MM.1S (cell line): ENCODE results near the gene EXOC4.

Experiments used
- DNase-seq: peaks from one replicate; pipeline ENCODE4 v3.0.0-alpha.2; 2015
- H2AFZ ChIP-seq: fragments of 300-600 bp; sonication (generic); 2 replicates; pipeline ENCODE4 v1.6.0; 2016; ENCODE audit warnings: antibody characterized with exemption, low read length
- H3F3A ChIP-seq: fragments of 300-600 bp; sonication (generic); 2 replicates; pipeline ENCODE4 v1.6.1; 2016; ENCODE audit warnings: mild to moderate bottlenecking, antibody characterized with exemption, low read length, moderate library complexity, mixed read lengths; ENCODE audit not compliant: insufficient read depth
- H3K27ac ChIP-seq: fragments of 300-600 bp; sonication (generic); 2 replicates; pipeline ENCODE4 v1.5.1; 2016; ENCODE audit warnings: mild to moderate bottlenecking, low read length
- H3K27me3 ChIP-seq: fragments of 300-600 bp; sonication (generic); replicated peaks from 2 replicates; pipeline ENCODE4 v1.6.0; 2016; ENCODE audit warnings: low read length; ENCODE audit not compliant: insufficient read depth
- H3K36me3 ChIP-seq: fragments of 300-600 bp; sonication (generic); replicated peaks from 2 replicates; pipeline ENCODE4 v1.6.1; 2016; ENCODE audit warnings: mild to moderate bottlenecking, low read length, mixed read lengths; ENCODE audit not compliant: insufficient read depth
- H3K4me1 ChIP-seq: fragments of 300-600 bp; sonication (generic); 2 replicates; pipeline ENCODE4 v1.6.1; 2016; ENCODE audit warnings: low read length, mixed read lengths
- H3K4me2 ChIP-seq: fragments of 300-600 bp; sonication (generic); 2 replicates; pipeline ENCODE4 v1.6.0; 2016; ENCODE audit warnings: low read depth, low read length
- H3K4me3 ChIP-seq: fragments of 300-600 bp; sonication (generic); 2 replicates; pipeline ENCODE4 v1.5.1; 2016; ENCODE audit warnings: low read length, mixed read lengths
- H3K79me2 ChIP-seq: fragments of 300-600 bp; sonication (generic); 2 replicates; pipeline ENCODE4 v1.6.1; 2016; ENCODE audit warnings: mixed run types, low read length, mixed read lengths
- H3K9ac ChIP-seq: fragments of 300-600 bp; sonication (generic); 2 replicates; pipeline ENCODE4 v1.6.1; 2016; ENCODE audit warnings: low read length, mixed read lengths
- H3K9me2 ChIP-seq: fragments of 300-600 bp; sonication (generic); replicated peaks from 2 replicates; pipeline ENCODE4 v1.6.1; 2016; ENCODE audit warnings: mild to moderate bottlenecking, low read length, mixed read lengths; ENCODE audit not compliant: insufficient read depth
- H3K9me3 ChIP-seq: fragments of 300-600 bp; sonication (generic); replicated peaks from 2 replicates; pipeline ENCODE4 v1.6.1; 2016; ENCODE audit warnings: mild to moderate bottlenecking, low read length, mixed read lengths; ENCODE audit not compliant: insufficient read depth
- H4K20me1 ChIP-seq: fragments of 300-600 bp; sonication (generic); 2 replicates; pipeline ENCODE4 v1.6.1; 2016; ENCODE audit warnings: mild to moderate bottlenecking, low read length, moderate library complexity, mixed read lengths; ENCODE audit not compliant: insufficient read depth
- EZH2 ChIP-seq: fragments of 300-600 bp; sonication (generic); optimal IDR thresholded peaks from 2 replicates; pipeline ENCODE3; 2017; ENCODE audit warnings: low read depth, mild to moderate bottlenecking, antibody characterized with exemption, low read length, mixed read lengths
- EZH2phosphoT487 ChIP-seq: fragments of 300-600 bp; sonication (generic); IDR thresholded peaks from 2 replicates; pipeline ENCODE4 v1.6.1; 2018; ENCODE audit warnings: antibody characterized with exemption, low read length
- TF ChIP-seq, protein P1 (sequence below): fragments of 300-600 bp; sonication (generic); IDR thresholded peaks from 2 replicates; pipeline ENCODE4 v1.5.1; 2016; ENCODE audit warnings: antibody characterized with exemption, low read length, mixed read lengths

The EXOC4 gene

DNA sequence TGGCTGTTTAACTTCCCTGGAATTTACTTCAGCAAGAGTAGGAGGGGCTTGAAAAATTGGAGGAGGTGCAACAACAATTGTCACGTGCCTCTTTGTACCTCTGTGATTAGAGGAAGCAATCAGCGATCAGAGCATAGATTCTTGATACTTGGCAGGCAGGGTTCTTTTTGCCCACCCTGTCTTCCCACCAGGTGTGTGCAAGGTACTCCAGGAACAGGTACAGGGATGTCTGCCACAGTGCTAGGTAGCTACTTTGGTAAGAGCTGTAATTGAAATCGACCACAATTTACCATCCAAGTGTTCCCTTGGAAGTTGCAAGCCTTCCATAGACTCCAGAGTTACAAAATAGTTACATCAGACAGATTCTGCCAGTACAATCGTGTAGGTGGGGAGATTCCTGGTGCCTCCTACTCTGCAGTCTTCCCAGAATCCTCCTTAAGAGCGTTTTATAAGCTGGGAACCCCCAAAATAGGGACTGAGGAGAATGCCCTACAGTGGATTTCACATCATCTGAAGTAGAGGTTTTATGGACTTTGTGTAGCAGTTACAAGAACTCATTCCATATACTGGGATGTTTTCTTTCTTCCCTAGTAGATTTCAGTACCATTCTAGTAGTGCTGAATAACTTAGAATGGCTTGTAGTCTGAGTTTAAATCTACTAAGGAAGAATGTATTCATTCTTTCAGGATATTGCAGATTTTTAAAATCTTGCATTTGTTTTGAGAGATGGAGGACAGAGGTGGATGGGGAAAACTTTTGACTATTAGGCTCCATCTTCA, 101.9 kb downstream of the EXOC4 start:
- no peaks in the 10 kb centered on the region for H3K27me3 ChIP-seq
- no peaks in the 10 kb centered on the region for H3K9me3 ChIP-seq
- no peaks in the 10 kb centered on the region for H3F3A ChIP-seq
- TF ChIP-seq EZH2phosphoT487 (no peak), EZH2 (no peak)
- TF ChIP-seq, protein P1, sequence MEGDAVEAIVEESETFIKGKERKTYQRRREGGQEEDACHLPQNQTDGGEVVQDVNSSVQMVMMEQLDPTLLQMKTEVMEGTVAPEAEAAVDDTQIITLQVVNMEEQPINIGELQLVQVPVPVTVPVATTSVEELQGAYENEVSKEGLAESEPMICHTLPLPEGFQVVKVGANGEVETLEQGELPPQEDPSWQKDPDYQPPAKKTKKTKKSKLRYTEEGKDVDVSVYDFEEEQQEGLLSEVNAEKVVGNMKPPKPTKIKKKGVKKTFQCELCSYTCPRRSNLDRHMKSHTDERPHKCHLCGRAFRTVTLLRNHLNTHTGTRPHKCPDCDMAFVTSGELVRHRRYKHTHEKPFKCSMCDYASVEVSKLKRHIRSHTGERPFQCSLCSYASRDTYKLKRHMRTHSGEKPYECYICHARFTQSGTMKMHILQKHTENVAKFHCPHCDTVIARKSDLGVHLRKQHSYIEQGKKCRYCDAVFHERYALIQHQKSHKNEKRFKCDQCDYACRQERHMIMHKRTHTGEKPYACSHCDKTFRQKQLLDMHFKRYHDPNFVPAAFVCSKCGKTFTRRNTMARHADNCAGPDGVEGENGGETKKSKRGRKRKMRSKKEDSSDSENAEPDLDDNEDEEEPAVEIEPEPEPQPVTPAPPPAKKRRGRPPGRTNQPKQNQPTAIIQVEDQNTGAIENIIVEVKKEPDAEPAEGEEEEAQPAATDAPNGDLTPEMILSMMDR, result no peak
- no peak overlapping the region for H3K4me3 ChIP-seq
- no peak overlapping the region for H3K4me2 ChIP-seq
- no peak overlapping the region for H2AFZ ChIP-seq
- H3K36me3 ChIP-seq, result peaks cover 3% of the 10 kb centered on the region; the same call in 1 of the 2 replicates
- no peak overlapping the region for H3K27ac ChIP-seq
- no peaks in the 10 kb centered on the region for H3K4me1 ChIP-seq
- peaks cover 28% of the 10 kb centered on the region for H3K79me2 ChIP-seq
- no peak overlapping the region for H3K9ac ChIP-seq
- H3K9me2 ChIP-seq, result no peaks in the 10 kb centered on the region
- DNase-seq, result no peak
- no peaks in the 10 kb centered on the region for H4K20me1 ChIP-seq

GRCh38 chr7:133355325-133355708, 102.4 kb downstream of the EXOC4 start:
- no peak overlapping the region for H3K27ac ChIP-seq
- H4K20me1 ChIP-seq, result no peaks in the 10 kb centered on the region
- no peak for DNase-seq
- no peaks in the 10 kb centered on the region for H3K9me3 ChIP-seq
- H3K9ac ChIP-seq, result no peak overlapping the region
- H3K4me2 ChIP-seq, result no peak overlapping the region
- no peaks in the 10 kb centered on the region for H3K27me3 ChIP-seq
- H3K79me2 ChIP-seq, result peaks cover 22% of the 10 kb centered on the region
- no peaks in the 10 kb centered on the region for H3K9me2 ChIP-seq
- no peak overlapping the region for H2AFZ ChIP-seq
- peaks cover 3% of the 10 kb centered on the region; the same call in 1 of the 2 replicates for H3K36me3 ChIP-seq
- H3F3A ChIP-seq, result no peaks in the 10 kb centered on the region
- no peak overlapping the region for H3K4me3 ChIP-seq
- H3K4me1 ChIP-seq, result no peaks in the 10 kb centered on the region
- TF ChIP-seq EZH2 (no peak), EZH2phosphoT487 (no peak)
- TF ChIP-seq, protein P1, result no peak

DNA sequence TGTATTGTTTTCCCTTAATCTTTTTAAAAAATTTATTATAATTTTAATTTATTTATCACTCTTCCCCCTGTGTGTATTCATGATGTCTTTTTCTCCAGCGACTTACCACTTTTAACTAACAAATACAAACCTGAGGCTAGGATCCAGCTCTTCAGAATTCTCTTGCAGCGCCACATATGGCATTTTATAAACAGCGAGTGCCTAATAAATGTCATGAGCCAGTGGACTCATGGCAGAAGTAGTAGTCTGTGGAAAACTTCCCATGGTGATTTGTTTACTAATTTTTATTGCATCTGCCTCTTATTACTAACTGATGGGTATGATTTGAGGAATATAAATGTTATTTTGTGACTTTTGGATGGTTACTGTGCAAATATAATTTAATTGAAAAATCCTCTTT, 102.9 kb downstream of the EXOC4 start:
- H3K9ac ChIP-seq, result no peak overlapping the region
- DNase-seq, result no peak
- H2AFZ ChIP-seq, result no peak overlapping the region
- H3K27me3 ChIP-seq, result no peaks in the 10 kb centered on the region
- peaks cover 3% of the 10 kb centered on the region; the same call in 1 of the 2 replicates for H3K36me3 ChIP-seq
- no peaks in the 10 kb centered on the region for H3K9me2 ChIP-seq
- H3K4me3 ChIP-seq, result no peak overlapping the region
- H3K9me3 ChIP-seq, result no peaks in the 10 kb centered on the region
- TF ChIP-seq, protein P1, result no peak
- no peaks in the 10 kb centered on the region for H4K20me1 ChIP-seq
- peaks cover 18% of the 10 kb centered on the region for H3K79me2 ChIP-seq
- no peak overlapping the region for H3K27ac ChIP-seq
- H3K4me2 ChIP-seq, result no peak overlapping the region
- H3K4me1 ChIP-seq, result no peaks in the 10 kb centered on the region
- H3F3A ChIP-seq, result no peaks in the 10 kb centered on the region
